ENCODE results near the gene ECE2. TPM values are rescaled to one million over a fixed set of nuclear protein-coding genes. Genes with fewer than 3 reads are reported as not detected.
A peak's percentile ranks its signal among the peaks of the same experiment; 100 is the strongest.

The ECE2 gene
- total RNA-seq, 1 donor from 2014 or later = not detected

DNA sequence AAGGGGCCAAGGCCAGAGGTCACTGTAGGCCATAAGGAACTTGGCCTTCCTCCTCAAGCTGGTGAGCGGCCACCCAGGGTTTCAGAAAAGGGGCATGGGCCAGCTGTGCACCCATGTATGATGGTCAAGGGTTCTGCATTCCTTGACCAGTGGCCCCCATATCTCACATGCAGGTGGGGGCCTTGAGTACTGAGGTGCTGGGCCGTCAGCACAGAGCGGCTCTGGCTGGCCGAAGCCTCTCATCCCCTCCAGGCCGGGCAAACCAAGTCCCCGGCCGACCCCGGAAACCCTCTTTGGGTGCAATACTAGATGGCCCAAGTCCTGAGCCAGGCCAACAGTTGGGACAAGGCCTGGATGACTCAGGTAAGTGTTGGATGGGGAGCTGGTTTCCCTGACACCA lies 36.6 kb upstream of the ECE2 start:
- DNase-seq (ENCODE audit: low read depth) = no peak
- TF ChIP-seq, protein P1, sequence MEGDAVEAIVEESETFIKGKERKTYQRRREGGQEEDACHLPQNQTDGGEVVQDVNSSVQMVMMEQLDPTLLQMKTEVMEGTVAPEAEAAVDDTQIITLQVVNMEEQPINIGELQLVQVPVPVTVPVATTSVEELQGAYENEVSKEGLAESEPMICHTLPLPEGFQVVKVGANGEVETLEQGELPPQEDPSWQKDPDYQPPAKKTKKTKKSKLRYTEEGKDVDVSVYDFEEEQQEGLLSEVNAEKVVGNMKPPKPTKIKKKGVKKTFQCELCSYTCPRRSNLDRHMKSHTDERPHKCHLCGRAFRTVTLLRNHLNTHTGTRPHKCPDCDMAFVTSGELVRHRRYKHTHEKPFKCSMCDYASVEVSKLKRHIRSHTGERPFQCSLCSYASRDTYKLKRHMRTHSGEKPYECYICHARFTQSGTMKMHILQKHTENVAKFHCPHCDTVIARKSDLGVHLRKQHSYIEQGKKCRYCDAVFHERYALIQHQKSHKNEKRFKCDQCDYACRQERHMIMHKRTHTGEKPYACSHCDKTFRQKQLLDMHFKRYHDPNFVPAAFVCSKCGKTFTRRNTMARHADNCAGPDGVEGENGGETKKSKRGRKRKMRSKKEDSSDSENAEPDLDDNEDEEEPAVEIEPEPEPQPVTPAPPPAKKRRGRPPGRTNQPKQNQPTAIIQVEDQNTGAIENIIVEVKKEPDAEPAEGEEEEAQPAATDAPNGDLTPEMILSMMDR (IDR thresholded peaks at IDR 0.05; ENCODE audit: insufficient read depth, low read length, severe bottlenecking) = no peak

DNA sequence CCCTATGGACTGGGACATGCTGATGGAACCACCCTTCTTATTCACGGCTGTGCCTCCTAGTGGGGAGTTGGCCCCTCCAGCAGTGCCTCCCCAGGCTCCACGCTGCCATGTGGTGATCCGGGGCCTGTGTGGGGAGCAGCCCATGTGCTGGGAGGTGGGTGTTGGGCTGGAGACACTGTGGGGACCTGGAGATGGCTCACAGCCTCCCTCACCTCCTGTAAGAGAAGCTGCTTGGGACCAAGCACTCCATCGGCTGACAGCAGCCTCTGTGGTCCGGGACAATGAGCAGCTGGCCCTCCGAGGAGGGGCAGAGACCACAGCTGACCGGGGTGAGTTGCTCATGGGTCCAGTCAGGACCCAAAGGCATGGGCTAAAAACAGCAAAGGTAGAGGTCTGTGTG lies 36.1 kb upstream of the ECE2 start:
- Histone ChIP-seq H3K4me3 (ENCODE audit: low read depth, low read length) (no peak overlapping the region), H3K36me3 (ENCODE audit: control insufficient read depth, insufficient read depth, low read length) (peaks cover 17% of the 10 kb centered on the region), H3K27me3 (ENCODE audit: control insufficient read depth, insufficient read depth, low read length) (peaks cover 2% of the 10 kb centered on the region)
- FAIRE-seq (no peak), DNase-seq (ENCODE audit: low read depth) (no peak)
- TF ChIP-seq, protein P1 (IDR thresholded peaks at IDR 0.05; ENCODE audit: insufficient read depth, low read length, severe bottlenecking) = no peak

More for the DNA sequence above, 36.6 kb upstream of the ECE2 start:
- Histone ChIP-seq H3K4me3 (ENCODE audit: low read depth, low read length) (no peak overlapping the region), H3K36me3 (ENCODE audit: control insufficient read depth, insufficient read depth, low read length) (peaks cover 12% of the 10 kb centered on the region), H3K27me3 (ENCODE audit: control insufficient read depth, insufficient read depth, low read length) (peaks cover 2% of the 10 kb centered on the region)
- no peak for FAIRE-seq

DNA sequence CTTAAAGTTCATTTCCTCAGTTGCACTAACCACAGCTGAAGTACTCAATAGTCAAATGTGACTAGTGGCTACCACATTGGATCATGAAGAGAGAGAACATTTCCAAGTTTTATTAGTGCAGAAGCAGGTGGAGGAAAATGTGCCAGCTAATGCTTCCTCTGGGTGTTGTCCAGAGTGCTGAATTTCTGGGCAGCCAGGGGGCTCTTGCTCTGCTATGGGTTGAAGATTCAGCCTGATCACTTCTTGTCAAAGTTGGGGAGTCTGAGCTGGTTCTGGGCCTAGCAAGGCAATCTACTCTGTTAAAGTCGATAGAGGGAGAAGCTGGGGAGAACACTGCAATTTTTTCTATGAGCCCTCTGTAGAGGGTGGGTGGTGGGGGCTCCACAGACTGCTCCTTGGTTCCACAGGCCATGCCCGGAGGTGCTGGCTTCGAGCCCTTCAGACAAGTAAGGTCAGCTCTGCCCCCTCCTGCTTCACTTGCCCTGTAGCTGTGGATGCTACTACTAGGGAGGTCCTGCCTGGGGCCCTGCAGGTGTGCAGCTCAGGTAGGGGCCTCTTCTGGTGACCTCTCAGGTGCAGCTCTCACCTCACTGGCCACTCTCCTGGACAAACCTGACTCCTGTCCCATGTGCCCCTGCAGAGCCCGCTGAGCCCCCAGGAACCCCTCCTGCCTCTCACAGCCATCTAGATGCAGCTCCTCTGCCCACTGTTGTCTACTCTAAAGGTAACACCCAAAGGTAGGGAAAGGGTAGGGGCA lies 35.3 kb upstream of the ECE2 start:
- Histone ChIP-seq H3K4me3 (ENCODE audit: low read depth, low read length) (no peak overlapping the region), H3K36me3 (ENCODE audit: control insufficient read depth, insufficient read depth, low read length) (peaks cover 25% of the 10 kb centered on the region), H3K27me3 (ENCODE audit: control insufficient read depth, insufficient read depth, low read length) (peaks cover 2% of the 10 kb centered on the region)
- TF ChIP-seq, protein P1 (IDR thresholded peaks at IDR 0.05; ENCODE audit: insufficient read depth, low read length, severe bottlenecking) = no peak
- DNase-seq (ENCODE audit: low read depth) (no peak), FAIRE-seq (no peak)

DNA sequence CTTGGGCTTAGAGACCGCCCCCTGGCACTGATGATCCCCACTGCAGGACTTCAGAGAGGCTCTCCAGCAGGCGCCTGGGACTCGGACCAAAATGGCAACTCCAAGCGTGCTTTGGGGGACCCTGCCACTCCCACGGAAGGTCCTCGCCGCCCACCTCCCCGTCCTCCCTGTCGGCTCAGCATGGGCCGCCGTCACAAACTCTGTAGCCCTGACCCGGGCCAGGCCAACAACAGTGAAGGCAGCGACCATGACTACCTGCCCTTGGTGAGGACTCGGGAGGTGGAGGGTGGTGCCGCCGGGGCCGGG lies 34.7 kb upstream of the ECE2 start:
- Histone ChIP-seq H3K27me3 (ENCODE audit: control insufficient read depth, insufficient read depth, low read length) (peaks cover 2% of the 10 kb centered on the region), H3K36me3 (ENCODE audit: control insufficient read depth, insufficient read depth, low read length) (peaks cover 27% of the 10 kb centered on the region), H3K4me3 (ENCODE audit: low read depth, low read length) (no peak overlapping the region)
- no peak for DNase-seq (ENCODE audit: low read depth)
- TF ChIP-seq, protein P1 (IDR thresholded peaks at IDR 0.05; ENCODE audit: insufficient read depth, low read length, severe bottlenecking) = no peak
- no peak for FAIRE-seq

DNA sequence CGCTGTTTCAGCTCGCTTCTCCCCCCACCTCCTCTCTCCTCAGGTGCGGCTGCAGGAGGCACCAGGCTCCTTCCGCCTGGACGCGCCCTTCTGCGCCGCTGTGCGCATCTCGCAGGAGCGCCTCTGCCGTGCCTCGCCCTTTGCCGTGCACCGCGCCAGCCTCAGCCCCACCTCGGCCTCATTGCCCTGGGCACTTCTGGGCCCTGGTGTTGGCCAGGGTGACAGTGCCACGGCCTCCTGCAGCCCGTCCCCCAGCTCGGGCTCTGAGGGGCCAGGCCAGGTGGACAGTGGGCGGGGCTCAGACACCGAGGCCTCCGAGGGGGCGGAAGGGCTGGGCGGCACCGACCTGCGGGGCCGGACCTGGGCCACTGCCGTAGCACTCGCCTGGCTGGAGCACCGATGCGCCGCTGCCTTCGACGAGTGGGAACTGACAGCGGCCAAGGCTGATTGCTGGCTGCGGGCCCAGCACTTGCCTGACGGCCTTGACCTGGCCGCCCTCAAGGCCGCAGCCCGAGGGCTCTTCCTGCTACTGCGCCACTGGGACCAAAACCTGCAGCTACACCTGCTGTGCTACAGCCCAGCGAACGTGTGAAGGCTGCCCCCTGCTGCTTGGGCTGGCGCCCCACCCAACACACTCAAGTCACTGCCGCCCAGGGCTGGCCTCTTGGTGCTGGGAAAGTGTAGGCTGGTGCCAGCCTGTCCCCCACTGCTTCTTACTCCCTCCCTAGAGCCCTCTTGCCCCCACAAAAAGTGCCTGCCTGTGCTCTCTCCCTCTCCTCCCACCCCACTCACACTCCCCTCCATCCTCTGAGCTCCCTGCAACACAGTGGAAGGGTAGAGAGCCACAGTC lies 34.1 kb upstream of the ECE2 start:
- DNase-seq (ENCODE audit: low read depth) (peak; percentile 57), FAIRE-seq (no peak)
- peak overlapping the region; percentile 9 for H3K4me3 ChIP-seq (ENCODE audit: low read depth, low read length)

More for the DNA sequence above, 34.1 kb upstream of the ECE2 start:
- Histone ChIP-seq H3K36me3 (ENCODE audit: control insufficient read depth, insufficient read depth, low read length) (peaks cover 27% of the 10 kb centered on the region), H3K27me3 (ENCODE audit: control insufficient read depth, insufficient read depth, low read length) (peaks cover 2% of the 10 kb centered on the region)
- TF ChIP-seq, protein P1 (IDR thresholded peaks at IDR 0.05; ENCODE audit: insufficient read depth, low read length, severe bottlenecking) = peak; percentile 93

Measured in bronchial epithelial cell (primary cell).